Stimulated activated CD8-positive, alpha-beta memory T cell treated with anti-CD3 and anti-CD28 coated beads, Interleukin-15, amount 100 ng/mL, for 4 hours (primary cell): ENCODE data around the gene VAPB.

Source experiments
- DNase-seq, 2 donors: peaks; one replicate each; pipeline ENCODE4 v3.0.0-alpha.2; 2020; ENCODE audit warnings: low read depth in 2 of 2

Gene VAPB

DNA sequence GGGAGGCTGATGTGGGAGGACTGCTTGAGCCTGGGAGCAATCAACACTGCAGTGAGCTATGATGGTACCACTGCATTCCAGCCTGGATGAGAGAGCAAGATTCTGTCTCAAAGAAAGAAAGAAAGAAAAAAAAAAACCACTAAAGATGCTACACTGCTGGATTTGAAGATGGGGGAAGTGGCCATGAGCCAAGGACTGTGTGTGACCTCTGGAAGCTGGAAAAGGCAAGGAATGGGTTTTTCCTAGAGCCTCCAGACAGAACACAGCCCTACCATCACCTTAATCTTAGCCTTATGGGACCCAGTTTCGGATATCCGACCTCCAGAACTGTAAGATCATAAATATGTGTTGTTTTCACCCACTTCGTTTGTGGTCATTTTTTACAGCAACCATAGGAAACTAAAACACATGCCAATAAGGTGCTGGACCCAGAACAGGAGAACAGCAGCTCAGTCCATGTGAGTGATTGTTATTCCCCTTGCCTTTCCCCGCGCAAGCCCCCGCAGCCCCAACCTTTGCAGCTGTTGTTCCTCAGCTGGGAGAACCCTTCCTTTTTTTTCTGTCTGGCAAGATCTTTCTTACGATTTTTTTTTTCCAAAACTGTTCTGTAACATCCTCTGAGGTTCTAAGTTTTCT lies 11.1 kb upstream of the VAPB start:
- no peak for DNase-seq

DNA sequence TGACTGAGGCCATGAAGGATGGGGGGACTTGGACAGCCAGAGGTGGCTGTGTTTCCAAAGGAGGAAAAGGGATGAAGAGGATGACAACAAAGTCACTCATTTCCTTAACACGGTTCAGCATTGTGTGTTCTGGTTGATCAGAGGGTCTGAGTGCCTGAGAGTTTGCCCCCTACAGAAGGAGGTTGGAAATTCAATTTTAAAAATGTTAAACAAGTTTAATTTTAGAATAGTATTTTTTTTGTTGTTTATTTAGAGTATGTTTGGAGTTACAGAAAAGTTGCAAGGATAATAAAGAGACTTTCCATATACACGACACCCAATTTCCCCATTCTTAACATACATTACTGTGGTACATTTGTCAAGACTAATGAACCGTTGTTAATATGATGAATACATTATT lies 10.3 kb upstream of the VAPB start:
- DNase-seq: no peak

DNA sequence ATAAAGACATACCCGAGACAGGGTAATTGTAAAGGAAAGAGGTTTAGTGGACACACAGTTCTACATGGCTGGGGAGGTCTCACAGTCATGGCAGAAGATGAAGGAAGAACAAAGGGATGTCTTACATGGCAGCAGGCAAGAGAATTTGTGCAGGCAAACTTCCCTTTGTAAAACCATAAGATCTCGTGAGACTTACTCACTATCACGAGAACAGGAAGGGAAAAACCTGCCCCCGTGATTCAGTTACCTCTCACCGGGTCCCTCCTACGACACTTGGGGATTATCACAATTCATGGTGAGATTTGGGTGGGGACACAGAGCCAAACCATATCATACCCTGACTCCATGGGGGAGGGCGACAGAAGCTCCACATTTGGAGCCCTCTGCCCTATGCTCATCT lies 7.4 kb upstream of the VAPB start:
- no peak for DNase-seq

DNA sequence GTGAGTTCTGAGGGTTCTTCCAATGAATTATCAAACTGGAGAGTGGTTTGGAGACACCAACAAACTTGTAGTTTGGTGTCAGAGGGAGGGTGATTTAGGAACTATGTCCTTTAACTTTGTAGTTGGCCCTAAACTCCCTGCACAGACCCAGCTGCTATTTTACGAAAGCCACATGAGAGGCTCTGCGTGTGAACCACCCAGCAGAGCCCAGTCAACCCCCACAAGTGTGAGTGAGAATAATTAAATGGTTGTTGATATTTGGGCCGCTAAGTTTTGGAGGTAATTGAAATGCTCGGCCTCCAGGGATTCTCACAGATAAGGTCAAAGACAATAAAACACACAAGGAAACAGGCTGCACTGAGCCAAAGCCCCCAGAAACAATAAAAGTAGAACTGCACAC lies 6.9 kb upstream of the VAPB start:
- no peak for DNase-seq

DNA sequence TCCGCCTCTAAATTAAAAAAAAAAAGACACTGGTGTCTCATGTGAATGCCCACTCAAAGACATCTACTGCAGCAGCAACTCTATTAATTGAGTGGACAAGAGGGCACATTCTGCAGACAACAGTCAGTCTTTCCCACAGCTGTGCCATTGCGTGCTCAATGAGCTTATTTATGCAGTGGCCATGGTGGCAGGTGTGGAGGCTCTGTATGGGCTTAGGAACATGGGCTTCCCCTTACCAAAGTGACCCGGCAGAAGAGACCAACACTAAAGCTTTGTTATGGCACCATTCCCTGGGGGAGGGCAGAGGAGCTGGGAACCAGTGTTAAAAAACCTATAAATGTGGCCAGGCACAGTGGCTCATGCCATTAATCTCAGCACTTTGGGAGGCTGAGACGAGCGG lies 4.2 kb upstream of the VAPB start:
- no peak for DNase-seq

DNA sequence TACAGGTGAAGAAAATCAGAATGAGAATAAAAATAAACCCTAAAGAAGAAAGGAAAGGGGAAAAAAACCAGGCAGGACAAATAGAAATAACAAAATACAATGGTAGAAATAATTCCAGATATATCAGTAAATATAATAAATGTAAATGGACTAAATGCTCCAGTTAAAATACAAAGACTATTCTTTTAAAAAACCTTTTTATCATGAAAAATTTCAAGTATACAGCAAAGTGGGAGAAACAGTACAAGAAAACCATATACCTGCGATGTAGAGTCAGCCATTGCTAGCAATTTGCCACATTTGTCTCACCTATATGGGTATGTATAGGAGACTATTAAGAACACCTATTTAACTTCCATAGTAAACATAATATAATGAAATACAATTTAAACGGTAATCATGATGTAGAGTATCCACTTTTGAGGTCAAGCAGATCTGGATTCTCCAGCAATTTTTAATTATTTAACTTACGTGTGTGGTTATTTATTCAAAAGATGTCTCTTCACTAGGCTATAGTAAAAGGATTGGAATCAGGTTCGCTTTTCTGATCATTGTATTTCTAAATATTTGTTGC lies 914 bp upstream of the VAPB start:
- DNase-seq: no peak

DNA sequence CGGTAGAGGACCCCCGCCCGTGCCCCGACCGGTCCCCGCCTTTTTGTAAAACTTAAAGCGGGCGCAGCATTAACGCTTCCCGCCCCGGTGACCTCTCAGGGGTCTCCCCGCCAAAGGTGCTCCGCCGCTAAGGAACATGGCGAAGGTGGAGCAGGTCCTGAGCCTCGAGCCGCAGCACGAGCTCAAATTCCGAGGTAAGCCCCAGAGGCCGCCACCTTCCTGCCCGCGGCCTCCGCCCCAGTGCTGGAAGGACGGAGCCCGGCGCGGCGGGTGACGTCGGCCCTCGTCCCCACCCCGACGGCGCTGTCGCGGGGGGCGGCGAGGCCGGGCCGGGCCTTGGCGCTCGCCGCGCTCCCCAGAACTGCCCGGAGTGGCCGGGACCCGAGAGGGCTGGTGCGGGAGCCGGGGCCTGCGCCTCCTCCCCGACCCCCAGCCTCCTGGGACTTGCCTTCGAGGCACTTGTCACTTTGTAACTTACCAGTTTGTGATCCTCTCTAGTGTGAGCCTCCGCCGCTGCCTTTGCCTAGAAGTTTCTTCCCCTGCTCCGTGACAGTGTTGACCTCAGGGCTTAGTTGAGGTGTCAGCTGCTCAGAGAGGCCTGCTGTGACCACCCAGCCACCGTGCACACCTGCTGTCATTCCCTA lies 417 bp downstream of the VAPB start:
- DNase-seq: no peak

DNA sequence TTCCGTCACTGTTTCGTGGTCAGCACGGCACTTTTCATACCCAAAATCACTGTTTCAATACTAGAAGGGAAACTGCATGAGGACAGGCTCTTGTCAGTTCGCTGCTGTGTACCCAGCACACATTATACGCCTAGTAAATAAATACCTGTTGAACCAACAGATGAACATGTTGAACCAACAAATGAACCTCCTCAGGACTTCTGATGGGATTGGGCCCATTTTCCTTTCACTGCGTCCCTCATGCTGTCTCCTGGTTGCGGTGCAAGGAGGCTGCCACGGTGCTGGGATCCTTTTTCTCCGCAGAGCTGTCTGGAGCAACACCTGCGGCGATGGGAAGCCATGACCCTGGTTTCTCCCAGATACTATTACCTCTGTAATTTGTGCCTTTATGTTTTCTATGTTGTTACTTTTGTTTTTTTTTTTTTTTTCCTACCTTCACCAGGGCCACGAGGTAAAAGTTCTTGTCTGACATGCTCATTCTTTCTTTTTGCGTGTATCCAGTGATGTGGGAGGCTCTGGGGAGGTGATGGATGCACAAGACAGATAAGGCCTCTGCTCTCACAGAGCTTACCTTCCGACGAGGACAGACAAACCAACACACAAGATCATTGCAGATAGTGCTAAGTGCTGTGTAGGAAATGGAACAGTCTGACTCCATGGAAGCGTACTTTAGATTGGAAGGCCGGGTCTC lies 1.1 kb downstream of the VAPB start:
- DNase-seq: no peak

DNA sequence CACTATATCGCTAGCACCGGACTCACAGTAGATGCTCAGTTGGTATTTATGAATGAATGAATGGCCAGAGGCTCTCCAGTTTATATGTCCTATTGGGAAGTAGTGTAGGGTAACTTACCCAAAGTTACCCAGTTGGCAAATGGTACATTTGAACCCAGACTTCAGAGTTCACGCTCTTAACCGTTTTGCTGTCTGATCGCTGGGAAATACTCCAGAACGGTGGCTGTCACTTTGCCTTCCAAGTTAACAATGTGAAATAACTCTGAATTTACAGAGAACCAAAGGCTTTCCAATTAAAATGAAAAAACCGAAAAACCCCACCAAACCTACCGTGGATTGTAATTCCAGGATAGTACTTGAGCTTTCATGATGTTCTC lies 1.6 kb downstream of the VAPB start:
- DNase-seq: no peak

DNA sequence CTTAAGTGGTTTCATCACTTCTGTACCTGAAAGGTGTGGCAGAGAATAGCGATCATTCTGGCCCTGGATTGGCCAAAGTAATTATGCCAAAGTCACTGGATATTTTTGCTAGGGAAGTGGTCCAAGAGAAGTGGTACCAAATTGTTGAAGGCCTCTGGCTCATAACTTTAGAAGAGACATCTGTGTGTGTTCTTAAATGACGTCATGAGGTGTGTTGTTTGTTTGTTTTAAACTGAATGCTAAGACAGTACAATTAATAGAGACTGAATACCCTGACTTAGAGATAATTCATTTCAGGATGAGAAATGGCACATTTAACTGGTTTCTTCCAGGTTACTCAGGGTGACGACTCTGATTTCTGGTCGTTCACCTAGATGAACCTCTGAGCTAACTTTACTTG lies 3.3 kb downstream of the VAPB start:
- DNase-seq: no peak

DNA sequence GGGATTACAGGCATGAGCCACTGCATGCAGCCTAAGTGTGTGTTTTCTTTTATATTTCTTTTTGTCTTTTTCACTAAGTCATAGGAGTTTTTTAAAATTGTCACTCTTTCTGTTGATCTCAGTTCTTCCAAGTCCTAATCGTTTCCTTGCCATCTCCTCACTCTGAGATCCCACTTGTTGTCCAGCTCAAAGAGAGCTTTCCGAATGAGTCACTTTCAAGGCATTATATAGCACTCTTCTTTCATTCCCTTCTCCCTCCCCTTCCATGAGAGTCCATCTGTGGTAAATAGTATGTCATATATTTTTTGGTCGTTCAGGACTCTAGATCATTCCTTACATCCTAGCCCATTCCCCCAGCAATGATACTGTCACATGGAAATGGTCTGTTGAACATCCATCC lies 4.3 kb downstream of the VAPB start:
- no peak for DNase-seq

DNA sequence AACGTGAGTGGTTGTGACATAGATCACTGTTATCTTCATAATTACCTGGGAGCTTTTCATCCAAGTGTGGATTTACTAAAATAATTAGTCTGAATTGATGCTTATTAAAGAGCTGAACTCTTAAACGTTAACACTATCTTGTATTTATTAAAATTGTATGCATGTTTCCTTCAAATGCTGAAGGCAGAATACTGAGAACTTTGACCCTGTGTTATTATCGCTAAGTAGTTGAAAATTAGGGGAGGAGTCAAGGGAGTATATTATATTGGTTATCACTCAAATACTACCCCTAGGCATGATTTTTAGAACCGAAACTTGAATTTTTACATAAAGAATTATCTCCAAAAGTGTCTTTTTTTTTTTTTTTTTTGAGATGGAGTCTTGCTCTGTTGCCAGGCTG lies 5.8 kb downstream of the VAPB start:
- DNase-seq: no peak

DNA sequence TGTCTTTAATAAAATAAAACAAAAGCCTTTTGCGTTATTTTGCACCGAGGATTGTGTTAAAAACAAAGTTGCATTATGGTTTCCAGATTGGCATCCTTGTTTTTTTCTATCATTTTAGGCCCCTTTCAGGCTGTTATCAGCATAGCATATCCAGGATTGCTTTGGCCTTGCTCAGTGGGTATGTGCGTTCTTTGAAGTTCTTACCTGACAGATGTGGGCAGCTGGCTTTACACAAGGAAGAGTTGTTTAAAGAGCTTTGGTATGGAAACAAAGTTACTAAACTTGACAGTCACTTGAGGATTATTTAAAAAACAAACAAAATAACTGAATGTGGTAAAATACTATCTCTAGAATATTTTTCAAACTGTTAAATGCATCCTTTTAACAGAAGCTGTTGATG lies 6.6 kb downstream of the VAPB start:
- DNase-seq: no peak

DNA sequence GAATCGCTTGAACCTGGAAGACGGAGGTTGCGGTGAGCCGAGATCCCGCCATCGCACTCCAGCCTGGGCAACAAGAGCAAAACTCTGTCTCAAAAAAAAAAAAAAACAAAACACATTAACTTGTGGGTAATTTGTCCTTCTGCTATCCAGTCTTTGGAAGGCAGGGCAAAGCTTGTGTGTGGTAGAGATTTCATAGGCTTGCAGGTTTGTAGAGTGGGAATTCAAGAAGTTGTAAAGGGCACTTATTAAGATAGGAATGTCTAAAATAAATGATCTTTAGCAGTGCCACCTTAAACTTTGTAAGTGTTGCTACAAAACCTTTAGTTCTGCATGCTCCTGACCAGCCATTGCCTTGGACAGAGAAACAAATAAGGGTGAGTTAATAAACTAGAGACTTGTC lies 8.4 kb downstream of the VAPB start:
- no peak for DNase-seq

DNA sequence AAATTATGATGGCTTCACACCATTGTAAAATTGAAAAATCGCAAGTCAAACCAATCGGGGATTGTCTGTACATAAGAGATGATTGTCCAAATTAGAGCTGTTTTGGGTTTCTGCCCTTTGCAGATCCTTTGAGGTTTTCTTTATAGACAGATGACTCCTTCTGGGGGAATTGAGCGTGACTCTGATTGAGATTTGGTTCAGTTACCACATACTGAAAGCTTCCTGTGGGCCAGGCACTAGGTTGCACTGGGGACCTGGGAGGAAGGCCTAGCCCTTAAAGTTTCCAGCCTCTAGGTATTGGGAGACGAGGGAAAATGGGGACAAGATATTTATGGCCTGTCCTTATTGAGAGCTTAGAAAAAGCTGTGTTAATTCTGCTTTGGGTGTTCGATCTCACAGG lies 9.2 kb downstream of the VAPB start:
- no peak for DNase-seq

DNA sequence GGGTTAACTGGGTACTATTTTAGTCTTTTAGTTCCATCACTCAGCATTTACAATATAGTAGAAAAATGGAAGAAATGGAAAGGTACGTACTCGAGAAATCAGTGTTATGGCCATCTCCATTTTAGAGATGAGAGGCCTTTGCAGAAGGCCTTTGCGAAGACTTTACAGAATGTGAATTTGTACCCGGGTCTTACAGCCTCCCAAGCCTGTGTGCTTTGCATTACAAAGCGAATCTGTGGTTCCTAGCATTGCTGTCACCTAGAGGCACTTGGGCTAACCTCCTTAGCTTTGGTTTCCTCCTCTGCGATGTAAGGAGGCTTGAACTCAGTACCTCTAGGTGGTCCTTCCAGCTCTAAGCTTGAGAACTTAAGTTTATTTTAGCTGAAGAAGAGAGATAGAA lies 10.9 kb downstream of the VAPB start:
- DNase-seq: no peak

DNA sequence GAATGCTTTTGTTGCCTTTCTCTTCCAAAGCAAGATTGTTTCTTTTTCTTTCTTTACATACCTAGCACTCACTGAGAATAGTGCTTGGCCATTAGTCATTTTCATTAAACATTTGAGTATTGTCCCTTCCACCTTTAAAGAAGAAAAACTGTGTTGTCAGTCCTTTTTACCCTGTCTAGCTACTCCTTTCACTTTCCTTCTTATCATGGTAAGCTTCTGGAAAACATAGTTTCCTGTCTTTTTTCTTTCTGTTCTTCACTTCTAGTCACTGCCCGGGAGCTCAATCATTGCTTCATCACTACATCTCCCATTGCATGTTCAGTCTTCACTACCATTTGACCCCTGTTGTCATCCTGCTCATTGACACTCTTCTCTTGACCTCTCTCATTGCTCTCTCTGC lies 12.1 kb downstream of the VAPB start:
- DNase-seq: no peak

DNA sequence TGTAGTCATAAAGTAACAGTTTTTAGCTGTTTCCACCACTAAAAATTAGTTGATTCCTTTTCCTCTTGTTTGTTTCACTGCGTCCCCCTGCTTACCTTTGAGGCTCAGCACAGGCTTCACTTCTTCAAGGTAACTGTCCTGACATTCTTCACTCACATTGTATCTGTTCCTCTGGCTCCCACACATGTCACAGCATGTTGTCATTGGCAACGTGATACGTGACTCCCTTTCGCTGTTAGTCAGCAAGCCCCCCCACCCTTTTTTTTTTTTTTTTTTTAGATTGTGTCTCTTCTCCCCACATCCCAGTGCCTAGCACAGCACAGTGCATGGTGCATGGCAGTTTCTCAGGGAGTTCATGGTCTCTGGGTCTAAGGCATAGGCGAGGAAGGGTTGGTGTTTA lies 13.3 kb downstream of the VAPB start:
- DNase-seq: no peak

DNA sequence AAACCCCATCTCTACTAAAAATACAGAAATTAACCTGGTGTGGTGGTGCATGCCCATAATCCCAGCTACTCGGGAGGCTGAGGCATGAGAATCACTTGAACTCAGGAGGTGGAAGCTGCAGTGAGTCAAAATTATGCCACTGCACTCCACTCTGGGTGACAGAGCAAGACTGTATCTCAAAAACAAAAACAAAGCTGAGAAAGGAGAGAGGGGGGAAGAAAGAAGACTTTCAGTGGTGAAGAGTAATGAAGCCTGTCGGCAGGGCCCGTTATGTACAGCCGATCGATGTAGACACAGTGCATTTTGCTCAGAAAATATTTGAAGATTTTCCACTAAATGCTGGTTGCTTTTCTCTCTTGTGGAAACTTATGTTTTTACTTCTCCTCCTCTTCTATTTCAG lies 13.8 kb downstream of the VAPB start:
- DNase-seq: no peak

DNA sequence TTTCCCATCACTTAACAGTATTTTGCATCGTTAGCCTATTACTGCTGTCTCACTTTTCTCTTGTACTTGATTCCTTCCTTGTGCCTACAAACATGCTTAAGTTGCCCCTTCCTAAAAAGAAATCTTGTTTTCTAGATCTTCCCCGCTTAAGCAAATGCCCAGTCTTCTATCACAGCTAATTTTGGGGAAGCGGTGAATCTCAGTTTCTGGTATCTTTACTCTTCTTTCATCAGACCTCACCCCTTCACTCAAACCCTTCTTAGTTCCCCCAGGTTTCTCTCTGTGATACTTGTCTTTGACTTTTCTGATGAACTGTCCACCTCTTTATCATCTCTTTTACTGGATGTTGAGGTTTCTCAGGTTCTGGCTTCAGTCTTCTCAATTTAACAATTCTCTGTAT lies 14.2 kb downstream of the VAPB start:
- DNase-seq: no peak

DNA sequence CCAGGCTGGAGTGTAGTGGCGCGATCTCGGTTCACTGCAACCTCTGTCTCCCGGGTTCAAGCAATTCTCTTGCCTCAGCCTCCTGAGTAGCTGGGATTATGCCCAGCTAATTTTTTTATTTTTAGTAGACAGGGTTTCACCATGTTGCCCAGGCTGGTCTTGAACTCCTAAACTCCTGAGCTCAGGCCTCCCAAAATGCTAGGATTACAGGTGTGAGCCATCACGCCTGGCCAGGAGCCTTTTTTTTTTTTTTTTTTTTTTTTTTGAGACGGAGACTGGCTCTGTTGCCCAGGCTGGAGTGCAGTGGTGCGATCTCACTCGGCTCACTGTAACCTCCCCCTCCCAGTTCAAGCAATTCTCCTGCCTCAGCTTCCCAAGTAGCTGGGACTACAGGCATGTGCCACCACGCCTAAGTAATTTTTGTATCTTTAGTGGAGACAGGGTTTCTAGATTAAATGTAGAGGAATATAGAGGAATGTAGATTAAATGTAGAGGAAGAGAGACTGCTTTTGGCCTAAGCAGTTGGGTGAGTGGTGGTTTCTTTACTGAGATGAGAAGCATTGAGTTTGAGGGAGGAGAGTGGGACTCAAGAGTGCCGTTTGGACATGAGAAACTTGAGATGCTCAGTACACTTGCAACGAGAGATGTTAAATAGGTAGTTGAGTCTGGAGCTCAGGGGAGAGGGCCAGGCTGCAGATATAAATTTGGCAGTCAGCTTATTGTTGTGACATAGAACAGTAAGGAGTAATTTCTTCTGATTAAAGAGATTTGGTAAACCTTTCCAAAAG lies 16.7 kb downstream of the VAPB start:
- no peak for DNase-seq

DNA sequence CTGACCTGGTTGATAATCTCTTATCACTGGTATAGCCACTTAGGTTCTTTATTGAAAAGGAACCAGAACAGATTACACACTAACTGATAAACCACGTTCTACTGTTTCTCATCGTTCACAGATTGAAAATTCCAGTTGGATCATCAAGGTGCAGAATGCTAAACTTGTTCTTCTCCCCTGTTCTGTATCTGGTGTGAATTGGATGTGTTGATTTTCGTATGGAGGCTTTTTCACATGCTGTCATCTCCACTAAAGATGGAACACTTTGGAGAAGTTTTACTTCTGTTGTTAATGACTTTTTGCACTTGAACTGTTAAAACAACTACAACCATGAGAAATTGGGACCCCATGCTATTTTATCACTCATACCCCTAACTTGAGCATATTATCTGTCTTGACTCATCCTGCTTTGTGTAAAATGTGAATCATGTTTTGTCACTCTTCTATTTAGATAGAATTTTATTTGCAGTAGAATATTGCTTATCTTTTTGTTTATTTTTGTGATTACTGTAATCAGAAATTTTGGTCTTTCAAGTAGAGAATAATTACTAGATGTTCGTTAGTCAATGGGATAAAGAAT lies 17.5 kb downstream of the VAPB start:
- DNase-seq: no peak
